Tibial artery (tissue), 4 donors: ENCODE measurements around the gene SHC4.

ENCODE experiments used
- DNase-seq, 2 donors: peaks; one replicate each; pipeline ENCODE4 v3.0.0-alpha.2; 2019
- H3K27ac ChIP-seq, 2 donors: fragments of 200-600 bp; sonication (generic) in 1 of 2; 1 replicate in 1 of 2; 2 replicates in 1 of 2; pipeline ENCODE4 v1.5.1; 2018 to 2019; ENCODE audit warnings: mild to moderate bottlenecking in 1 of 2
- H3K27me3 ChIP-seq, 2 donors: fragments of 200-600 bp; sonication (generic) in 1 of 2; one replicate each; pipeline versions ENCODE4 v1.5.1 to v1.6.0; 2016 to 2019
- H3K36me3 ChIP-seq, 3 donors: fragments of 200-600 bp; sonication (generic) in 2 of 3; one replicate each; pipeline ENCODE4 v1.5.1; 2016 to 2019; ENCODE audit warnings: mild to moderate bottlenecking in 2 of 3
- H3K4me1 ChIP-seq, 4 donors: fragments of 200-600 bp; sonication (generic) in 2 of 4; 1 replicate in 3 of 4; 2 replicates in 1 of 4; pipeline ENCODE4 v1.5.1; 2016 to 2019
- H3K4me3 ChIP-seq, 2 donors: fragments of 200-600 bp; sonication (generic) in 1 of 2; 1 replicate in 1 of 2; 2 replicates in 1 of 2; pipeline ENCODE4 v1.5.1; 2018 to 2019; ENCODE audit warnings: mild to moderate bottlenecking in 2 of 2
- H3K9me3 ChIP-seq, 3 donors: fragments of 200-600 bp; sonication (generic) in 1 of 3; one replicate each; pipeline ENCODE4 v1.5.1; 2016 to 2019
- intact Hi-C: fragments of 100-400 bp; cut with DNase I; formaldehyde crosslinking; loops from one replicate; pipeline ENCODE4 v1.15.0; 2023; ENCODE audit warnings: low total_unique reads
- TF ChIP-seq, protein P1 (sequence below), 2 experiments: fragments of 200-600 bp in 1 of 2; fragments of 450-650 bp in 1 of 2; IDR thresholded peaks; one replicate each; pipeline ENCODE4 v1.5.1; 2017 to 2019; ENCODE audit warnings: antibody characterized with exemption in 2 of 2, mild to moderate bottlenecking in 1 of 2, moderate library complexity in 1 of 2

The SHC4 gene

DNA sequence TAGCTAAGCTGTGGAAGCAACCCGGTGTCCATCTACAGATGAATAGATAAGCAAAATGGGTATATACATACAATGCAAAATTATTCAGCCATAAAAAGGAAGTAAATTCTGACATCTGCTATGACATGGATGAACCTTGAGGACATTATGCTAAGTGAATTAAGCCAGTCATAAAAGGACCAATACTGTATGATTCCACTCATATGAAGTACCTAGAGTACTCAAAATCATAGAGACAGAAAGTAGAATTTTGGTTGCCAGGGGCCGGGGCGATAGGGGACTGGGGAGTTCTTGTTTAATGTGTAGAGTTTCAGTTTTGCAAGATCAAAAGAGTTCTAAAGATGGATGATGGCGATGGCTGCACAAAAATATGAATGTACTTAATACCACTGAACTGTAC, 75.5 kb downstream of the SHC4 start:
- peak overlapping the region in 1 of 2 donors; percentile 52 for H3K27ac ChIP-seq
- no peaks in the 10 kb centered on the region for H3K36me3 ChIP-seq
- H3K9me3 ChIP-seq = no peaks in the 10 kb centered on the region
- TF ChIP-seq, protein P1, sequence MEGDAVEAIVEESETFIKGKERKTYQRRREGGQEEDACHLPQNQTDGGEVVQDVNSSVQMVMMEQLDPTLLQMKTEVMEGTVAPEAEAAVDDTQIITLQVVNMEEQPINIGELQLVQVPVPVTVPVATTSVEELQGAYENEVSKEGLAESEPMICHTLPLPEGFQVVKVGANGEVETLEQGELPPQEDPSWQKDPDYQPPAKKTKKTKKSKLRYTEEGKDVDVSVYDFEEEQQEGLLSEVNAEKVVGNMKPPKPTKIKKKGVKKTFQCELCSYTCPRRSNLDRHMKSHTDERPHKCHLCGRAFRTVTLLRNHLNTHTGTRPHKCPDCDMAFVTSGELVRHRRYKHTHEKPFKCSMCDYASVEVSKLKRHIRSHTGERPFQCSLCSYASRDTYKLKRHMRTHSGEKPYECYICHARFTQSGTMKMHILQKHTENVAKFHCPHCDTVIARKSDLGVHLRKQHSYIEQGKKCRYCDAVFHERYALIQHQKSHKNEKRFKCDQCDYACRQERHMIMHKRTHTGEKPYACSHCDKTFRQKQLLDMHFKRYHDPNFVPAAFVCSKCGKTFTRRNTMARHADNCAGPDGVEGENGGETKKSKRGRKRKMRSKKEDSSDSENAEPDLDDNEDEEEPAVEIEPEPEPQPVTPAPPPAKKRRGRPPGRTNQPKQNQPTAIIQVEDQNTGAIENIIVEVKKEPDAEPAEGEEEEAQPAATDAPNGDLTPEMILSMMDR (IDR thresholded peaks at IDR 0.05) = no peak
- H3K4me3 ChIP-seq = no peak overlapping the region
- peaks cover 0 to 16% (median 0%) of the 10 kb centered on the region in 4 donors for H3K4me1 ChIP-seq
- intact Hi-C loops = no loop called here
- no peaks in the 10 kb centered on the region for H3K27me3 ChIP-seq
- DNase-seq = no peak

DNA sequence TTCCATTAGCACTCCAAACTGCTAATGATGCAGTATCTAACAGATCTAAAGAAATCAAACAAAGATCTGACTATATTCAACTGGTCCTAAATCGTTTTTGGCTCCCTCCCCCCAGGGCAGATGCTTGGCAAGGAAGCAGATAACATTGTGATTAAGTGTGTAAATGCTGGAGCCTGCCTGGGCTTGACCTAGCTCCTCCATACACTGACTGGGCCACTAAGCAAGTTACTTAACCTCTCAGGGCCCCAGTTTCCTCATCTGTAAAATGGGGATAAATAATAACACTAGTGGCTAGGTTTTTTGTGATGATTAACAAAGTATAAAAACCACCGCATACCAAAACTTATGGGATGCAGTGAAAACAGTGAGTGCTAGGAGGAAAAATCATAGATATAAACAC, 76.6 kb downstream of the SHC4 start:
- no peaks in the 10 kb centered on the region for H3K27me3 ChIP-seq
- intact Hi-C loops = no loop called here
- no peaks in the 10 kb centered on the region for H3K9me3 ChIP-seq
- H3K4me3 ChIP-seq = no peak overlapping the region
- no peak for DNase-seq
- H3K4me1 ChIP-seq = peaks cover 0 to 16% (median 0%) of the 10 kb centered on the region in 4 donors
- TF ChIP-seq, protein P1 (IDR thresholded peaks at IDR 0.05) = no peak
- H3K36me3 ChIP-seq = no peaks in the 10 kb centered on the region
- H3K27ac ChIP-seq = no peak overlapping the region

DNA sequence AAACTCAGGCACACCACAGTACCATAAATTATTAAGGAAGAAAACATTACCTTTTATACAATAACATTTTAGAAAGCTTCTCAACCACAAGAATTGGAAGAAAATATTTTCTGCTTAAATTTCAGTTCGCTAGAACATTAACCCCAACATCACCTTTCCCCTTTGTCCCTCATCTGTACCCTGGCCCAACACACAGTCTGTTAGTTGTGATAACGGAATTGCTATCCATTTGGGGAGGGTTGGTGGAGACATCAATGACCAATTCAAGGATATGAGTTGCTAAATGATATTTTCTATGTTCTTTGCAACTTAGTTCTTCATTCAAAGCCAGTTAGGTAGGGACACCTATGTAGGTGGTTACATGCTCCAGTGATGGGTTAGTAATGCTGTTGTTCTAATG, 80.0 kb downstream of the SHC4 start:
- intact Hi-C loops = no loop called here
- TF ChIP-seq, protein P1 (IDR thresholded peaks at IDR 0.05) = no peak
- H3K36me3 ChIP-seq = no peaks in the 10 kb centered on the region
- H3K4me1 ChIP-seq = peaks cover 0 to 25% (median 8%) of the 10 kb centered on the region in 4 donors
- H3K27ac ChIP-seq = no peak overlapping the region
- no peaks in the 10 kb centered on the region for H3K27me3 ChIP-seq
- no peak overlapping the region for H3K4me3 ChIP-seq
- no peaks in the 10 kb centered on the region for H3K9me3 ChIP-seq
- no peak for DNase-seq

DNA sequence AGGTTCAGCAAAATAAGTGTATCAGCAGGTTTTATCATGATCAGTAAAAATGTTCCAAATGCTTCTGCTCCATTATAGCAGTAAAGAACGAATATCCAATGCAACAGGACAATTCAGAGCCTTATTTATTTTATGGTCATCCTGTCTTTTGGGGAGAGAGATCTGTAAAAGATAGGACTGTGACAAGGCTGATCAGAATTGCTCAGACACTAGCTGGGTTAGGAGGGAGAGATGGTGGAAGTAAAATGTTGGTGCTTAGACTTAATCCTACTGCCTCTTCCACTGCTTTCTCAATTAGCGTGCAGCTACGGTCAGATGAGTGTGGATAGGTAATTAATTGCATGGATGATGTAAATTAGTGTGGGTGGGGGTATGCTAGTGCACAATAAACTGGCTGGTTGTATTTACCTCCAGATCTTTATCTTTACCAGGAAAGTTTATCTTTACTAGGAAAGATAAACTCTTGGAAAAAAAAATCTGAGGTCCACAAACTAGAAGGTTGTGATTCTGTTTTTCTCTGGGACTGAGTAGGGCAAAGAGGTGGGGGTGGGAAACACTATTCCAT, 83.6 kb downstream of the SHC4 start:
- no peaks in the 10 kb centered on the region for H3K36me3 ChIP-seq
- no peak overlapping the region for H3K27ac ChIP-seq
- peaks cover 0 to 22% (median 8%) of the 10 kb centered on the region in 4 donors for H3K4me1 ChIP-seq
- no peak overlapping the region for H3K4me3 ChIP-seq
- no peaks in the 10 kb centered on the region for H3K9me3 ChIP-seq
- intact Hi-C loops = no loop called here
- no peak for DNase-seq
- H3K27me3 ChIP-seq = no peaks in the 10 kb centered on the region
- TF ChIP-seq, protein P1 (IDR thresholded peaks at IDR 0.05) = no peak

DNA sequence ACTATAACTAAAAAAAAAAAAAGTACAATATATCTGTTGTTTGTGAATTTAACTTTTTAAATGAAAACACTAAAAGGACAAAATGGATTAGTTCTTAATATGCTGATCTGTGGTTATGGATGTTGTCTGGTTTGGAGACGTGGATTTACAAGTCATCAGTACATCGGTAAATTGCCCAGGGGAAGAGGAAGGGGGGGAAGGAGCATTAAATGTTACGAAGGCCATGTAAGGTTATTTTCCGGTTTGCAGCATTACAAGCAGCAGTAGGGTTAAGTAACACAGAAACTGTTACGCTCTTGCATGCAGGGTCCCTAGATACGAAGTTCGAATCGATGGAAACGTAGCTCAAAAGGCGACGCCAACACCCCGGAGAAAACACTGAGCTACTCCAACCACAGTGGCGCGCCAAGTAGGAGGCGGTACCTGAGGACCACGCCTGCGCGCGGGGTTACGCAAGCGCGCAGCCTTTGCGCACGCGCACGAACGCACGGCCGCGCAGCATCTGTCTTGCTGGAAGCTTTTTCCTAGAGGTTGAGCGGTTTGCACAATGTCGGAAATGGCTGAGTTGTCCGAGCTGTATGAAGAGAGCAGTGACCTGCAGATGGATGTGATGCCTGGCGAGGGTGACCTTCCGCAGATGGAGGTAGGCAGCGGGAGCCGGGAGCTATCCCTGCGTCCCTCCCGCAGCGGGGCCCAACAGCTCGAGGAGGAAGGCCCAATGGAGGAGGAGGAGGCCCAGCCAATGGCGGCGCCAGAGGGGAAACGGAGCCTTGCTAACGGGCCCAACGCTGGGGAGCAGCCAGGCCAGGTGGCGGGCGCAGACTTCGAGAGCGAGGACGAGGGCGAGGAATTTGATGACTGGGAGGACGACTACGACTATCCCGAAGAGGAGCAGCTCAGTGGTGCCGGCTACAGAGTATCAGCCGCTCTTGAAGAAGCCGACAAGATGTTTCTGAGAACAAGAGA, 85.8 kb downstream of the SHC4 start, which contains the start of gene EID1:
TSS of gene EID1 (plus strand) at position 505 of the 966 bp plus-strand sequence. CDS start at position 548, 43 bp downstream.
- peak within 1 kb of the TSS; percentile 90 to 91 for H3K27ac ChIP-seq
- peak; percentile 93 to 97 for DNase-seq
- H3K36me3 ChIP-seq = no peaks in the 10 kb centered on the region
- TF ChIP-seq, protein P1 (IDR thresholded peaks at IDR 0.05) = peak in 1 of 2 experiments; percentile 5
- H3K4me1 ChIP-seq = peaks cover 0 to 22% (median 8%) of the 10 kb centered on the region in 4 donors
- intact Hi-C loops = loop anchor here (5.0 kb wide), 2 partner anchors 84 to 169 kb away; partner anchors contain the start of genes SECISBP2L and SHC4
- H3K9me3 ChIP-seq = no peaks in the 10 kb centered on the region
- H3K4me3 ChIP-seq = peak within 1 kb of the TSS; percentile 79 to 83
- no peaks in the 10 kb centered on the region for H3K27me3 ChIP-seq
